Kidney epithelial cell (primary cell): ENCODE data around the gene CACNG1. TPM values are rescaled to one million over a fixed set of nuclear protein-coding genes. Genes with fewer than 3 reads are reported as not detected.

Experiments used
- DNase-seq: peaks from one replicate; pipeline ENCODE4 v3.0.0-alpha.2; 2010; ENCODE audit warnings: low read depth
- H3K27me3 ChIP-seq: 2 replicates; pipeline ENCODE4 v1.6.0; 2011; ENCODE audit warnings: low read length; ENCODE audit not compliant: control insufficient read depth, insufficient read depth
- H3K36me3 ChIP-seq: 2 replicates; pipeline ENCODE4 v1.5.1; 2011; ENCODE audit warnings: low read length; ENCODE audit not compliant: control insufficient read depth, insufficient read depth
- H3K4me3 ChIP-seq: 2 replicates; pipeline ENCODE4 v1.5.1; 2011; ENCODE audit warnings: low read depth, mild to moderate bottlenecking, control low read depth, low read length
- total RNA-seq: library from RNA; depleted of rRNA; stranded (reverse); fragments of >200 nt; gene quantifications from 2 replicates; pipeline ENCODE4 v1.2.3, GENCODE V29; 2015
- TF ChIP-seq, protein P1 (sequence below): IDR thresholded peaks from 2 replicates; pipeline ENCODE4 v1.5.1; 2011; ENCODE audit warnings: mild to moderate bottlenecking, moderate library complexity, low read length, control low read depth, inconsistent platforms; ENCODE audit not compliant: insufficient read depth, poor library complexity, severe bottlenecking

The CACNG1 gene
- total RNA-seq, 1 donor from 2014 or later = not detected

DNA sequence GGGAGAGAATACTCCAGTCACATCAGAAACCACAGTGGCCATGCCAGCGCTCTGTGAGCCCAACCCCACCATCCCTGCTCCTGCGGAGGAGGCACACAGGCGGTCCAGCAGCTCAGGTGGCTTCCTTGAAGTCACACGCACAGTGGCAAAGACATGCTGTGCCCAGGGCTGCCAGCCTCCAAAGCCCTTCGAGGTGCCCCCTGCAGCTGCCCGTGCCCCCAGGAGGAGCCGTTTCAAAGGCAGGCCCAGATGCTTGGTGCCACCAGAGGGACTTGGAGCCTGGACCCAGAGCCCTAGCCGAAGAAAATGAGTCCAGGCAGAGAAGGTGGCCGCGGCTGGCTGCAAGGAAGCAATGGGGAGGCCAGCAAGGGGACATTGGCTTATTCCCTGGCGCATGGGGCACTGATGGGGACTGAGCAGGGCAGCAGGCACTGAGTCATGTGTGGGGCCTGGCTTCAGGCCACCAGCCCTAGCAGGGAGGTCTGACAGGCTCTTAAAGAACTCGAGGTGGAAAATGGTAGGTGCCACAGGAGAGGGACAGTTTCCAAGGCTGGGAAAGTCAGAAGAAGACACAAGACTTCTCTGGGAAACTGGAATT is 17.2 kb upstream of the CACNG1 start:
- no peak for DNase-seq

GRCh38 chr17:67030641-67031040 is 13.7 kb upstream of the CACNG1 start:
- DNase-seq = no peak
- no peaks in the 10 kb centered on the region for H3K36me3 ChIP-seq
- no peak overlapping the region for H3K4me3 ChIP-seq
- TF ChIP-seq, protein P1, sequence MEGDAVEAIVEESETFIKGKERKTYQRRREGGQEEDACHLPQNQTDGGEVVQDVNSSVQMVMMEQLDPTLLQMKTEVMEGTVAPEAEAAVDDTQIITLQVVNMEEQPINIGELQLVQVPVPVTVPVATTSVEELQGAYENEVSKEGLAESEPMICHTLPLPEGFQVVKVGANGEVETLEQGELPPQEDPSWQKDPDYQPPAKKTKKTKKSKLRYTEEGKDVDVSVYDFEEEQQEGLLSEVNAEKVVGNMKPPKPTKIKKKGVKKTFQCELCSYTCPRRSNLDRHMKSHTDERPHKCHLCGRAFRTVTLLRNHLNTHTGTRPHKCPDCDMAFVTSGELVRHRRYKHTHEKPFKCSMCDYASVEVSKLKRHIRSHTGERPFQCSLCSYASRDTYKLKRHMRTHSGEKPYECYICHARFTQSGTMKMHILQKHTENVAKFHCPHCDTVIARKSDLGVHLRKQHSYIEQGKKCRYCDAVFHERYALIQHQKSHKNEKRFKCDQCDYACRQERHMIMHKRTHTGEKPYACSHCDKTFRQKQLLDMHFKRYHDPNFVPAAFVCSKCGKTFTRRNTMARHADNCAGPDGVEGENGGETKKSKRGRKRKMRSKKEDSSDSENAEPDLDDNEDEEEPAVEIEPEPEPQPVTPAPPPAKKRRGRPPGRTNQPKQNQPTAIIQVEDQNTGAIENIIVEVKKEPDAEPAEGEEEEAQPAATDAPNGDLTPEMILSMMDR = no peak
- no peaks in the 10 kb centered on the region for H3K27me3 ChIP-seq

More for the DNA sequence above, 17.2 kb upstream of the CACNG1 start:
- TF ChIP-seq, protein P1 = no peak
- H3K27me3 ChIP-seq = peaks cover 4% of the 10 kb centered on the region
- H3K36me3 ChIP-seq = no peaks in the 10 kb centered on the region
- no peak overlapping the region for H3K4me3 ChIP-seq

DNA sequence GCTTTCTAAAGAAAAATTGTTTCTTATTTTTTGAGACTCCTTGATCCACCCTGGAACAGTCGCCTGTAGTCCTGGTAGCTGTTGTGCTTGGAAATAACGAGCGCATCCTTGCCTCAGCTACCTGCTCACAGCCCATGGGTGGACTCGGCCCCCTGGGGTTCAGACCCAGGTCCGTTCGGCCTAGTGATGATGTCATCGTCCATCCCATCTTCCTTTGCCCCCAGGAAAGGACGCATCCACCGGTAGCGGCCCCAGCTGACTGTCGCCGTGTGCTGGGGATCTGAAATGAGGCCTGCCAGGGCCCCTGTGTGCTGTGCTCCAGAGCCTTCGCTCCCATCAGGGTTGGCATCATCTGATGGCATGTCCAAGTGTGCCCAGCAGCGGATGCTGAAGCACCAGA is 12.0 kb upstream of the CACNG1 start:
- no peaks in the 10 kb centered on the region for H3K36me3 ChIP-seq
- H3K27me3 ChIP-seq = no peaks in the 10 kb centered on the region
- TF ChIP-seq, protein P1 = no peak
- H3K4me3 ChIP-seq = no peak overlapping the region
- DNase-seq = no peak

DNA sequence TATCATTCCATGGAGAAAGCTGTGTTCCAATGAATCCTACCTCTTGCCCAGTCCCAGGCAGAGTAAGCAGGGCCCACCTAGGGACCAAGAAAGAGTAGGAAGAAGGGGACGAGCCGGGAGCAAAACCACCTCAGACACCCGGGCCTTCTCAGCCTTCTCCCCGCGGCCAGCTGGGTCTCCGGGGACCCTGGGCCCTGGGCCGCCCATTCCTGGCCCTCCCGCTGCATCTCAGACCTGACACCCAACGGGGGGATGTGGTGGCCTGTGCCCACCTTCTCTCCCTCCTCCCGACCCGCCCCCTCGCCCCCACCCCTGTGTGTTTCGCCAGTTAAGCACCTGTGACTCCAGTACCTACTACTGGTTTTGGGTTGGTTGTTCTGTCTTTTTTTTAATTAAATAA is 11.4 kb upstream of the CACNG1 start:
- H3K27me3 ChIP-seq = no peaks in the 10 kb centered on the region
- no peak overlapping the region for H3K4me3 ChIP-seq
- H3K36me3 ChIP-seq = no peaks in the 10 kb centered on the region
- DNase-seq = no peak
- TF ChIP-seq, protein P1 = no peak

DNA sequence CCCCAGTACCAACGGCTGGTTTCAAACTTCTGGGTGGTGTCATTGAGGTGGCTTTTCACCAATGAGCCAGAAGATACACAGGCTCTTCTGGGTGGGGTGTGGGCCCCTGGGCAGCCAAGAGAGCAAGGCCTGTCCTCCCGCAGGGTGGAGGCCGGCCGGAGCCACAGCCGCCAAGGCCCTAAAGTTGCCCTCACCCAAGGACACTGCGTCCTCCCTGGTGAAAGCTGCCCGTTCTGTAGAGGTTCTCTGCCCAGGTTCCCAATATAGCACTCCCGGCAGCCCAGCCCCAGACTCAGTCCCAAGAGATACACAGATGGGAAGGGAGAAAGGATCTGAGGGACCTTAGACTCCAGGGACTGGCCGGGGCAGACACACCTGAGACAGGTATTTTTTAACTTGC is 10.7 kb upstream of the CACNG1 start:
- TF ChIP-seq, protein P1 = no peak
- H3K36me3 ChIP-seq = no peaks in the 10 kb centered on the region
- H3K27me3 ChIP-seq = no peaks in the 10 kb centered on the region
- no peak overlapping the region for H3K4me3 ChIP-seq
- no peak for DNase-seq
